Kidney (tissue), 14 donors: ENCODE results near the gene DUSP22. TPM values are rescaled to one million over a fixed set of nuclear protein-coding genes. Genes with fewer than 3 reads are reported as not detected.
"Not testable (repeated sequence)": the region's sequence is repeated elsewhere in the genome, so short reads cannot be mapped to it uniquely, and the experiment has no call there.

Source experiments
- DNase-seq, 5 donors: peaks; one replicate each; pipeline ENCODE4 v3.0.0-alpha.2; 2013 to 2020
- FAIRE-seq: peaks from 2 replicates; lab custom pipeline; 2012; peaks lifted over from hg19 to GRCh38; lab: Jason Lieb, UNC
- H3K27ac ChIP-seq, 2 donors: one replicate each; pipeline ENCODE4 v1.7.0; 2013; ENCODE audit warnings: low read depth in 2 of 2, low read length in 2 of 2, inconsistent platforms in 1 of 2
- H3K27me3 ChIP-seq: one replicate; pipeline ENCODE4 v1.7.1; 2013; ENCODE audit warnings: low read length, inconsistent platforms; ENCODE audit not compliant: control insufficient read depth, insufficient read depth
- H3K36me3 ChIP-seq, 3 donors: one replicate each; pipeline versions ENCODE4 v1.7.0 to v1.7.1; 2013; ENCODE audit warnings: low read length in 3 of 3, control low read depth in 1 of 3, inconsistent platforms in 1 of 3; ENCODE audit not compliant: insufficient read depth in 3 of 3, control insufficient read depth in 2 of 3
- H3K4me1 ChIP-seq, 3 donors: one replicate each; pipeline versions ENCODE4 v1.7.0 to v1.7.1; 2013; ENCODE audit warnings: low read length in 3 of 3, inconsistent platforms in 1 of 3, low read depth in 1 of 3; ENCODE audit not compliant: control insufficient read depth in 2 of 3, insufficient read depth in 2 of 3
- H3K4me3 ChIP-seq, 3 donors: one replicate each; pipeline versions ENCODE4 v1.7.0 to v1.8.1; 2013; ENCODE audit warnings: low read length in 3 of 3, control low read depth in 1 of 3, inconsistent platforms in 1 of 3
- H3K9ac ChIP-seq, 3 donors: one replicate each; pipeline versions ENCODE4 v1.7.0 to v1.7.1; 2013; ENCODE audit warnings: low read length in 3 of 3, control low read depth in 1 of 3, inconsistent platforms in 1 of 3
- H3K9me3 ChIP-seq, 3 donors: one replicate each; pipeline versions ENCODE4 v1.7.0 to v1.7.1; 2013; ENCODE audit warnings: low read length in 3 of 3, control low read depth in 1 of 3, inconsistent platforms in 1 of 3; ENCODE audit not compliant: control insufficient read depth in 2 of 3, insufficient read depth in 1 of 3
- intact Hi-C: fragments of 100-400 bp; cut with DNase I; formaldehyde crosslinking; loops from one replicate; pipeline ENCODE4 v1.11.1; 2022
- polyA plus RNA-seq: library from polyadenylated mRNA; stranded (reverse); fragments of 350-450 nt; fragmentation: Illumina TruSeq; extraction: RNeasy Lipid Tissue Mini Kit (QIAGEN cat#74804); gene quantifications from one replicate; pipeline ENCODE4 v1.2.3, GENCODE V29; 2014; ENCODE audit warnings: low read depth, low replicate concordance; ENCODE audit not compliant: insufficient read depth
- total RNA-seq: library from RNA; stranded (reverse); fragmentation: NEBNext Ultra II Directional; extraction: Animal tissue kit (Norgen Biotek cat#: 25700); gene quantifications from one replicate; pipeline ENCODE4 v1.2.1, GENCODE V29; 2021
- TF ChIP-seq, protein P1 (sequence below): IDR thresholded peaks from 3 replicates; pipeline ENCODE4 v1.5.1; 2012; ENCODE audit warnings: mild to moderate bottlenecking, moderate library complexity, borderline replicate concordance; ENCODE audit not compliant: insufficient read depth; ENCODE audit errors: extremely low read depth
- donor health status: control.
- donor health status: control.
- donor health status: control.
- donor health status: control.
- donor health status: control.
- donor health status: DM: yes; HTN: yes; CAD: no.
- donor health status: Normal renal cell carcinoma (clear cell type).

Gene DUSP22
- total and polyA plus RNA-seq, 2 donors from 2014 or later, result 24.0 to 60.7 TPM

DNA sequence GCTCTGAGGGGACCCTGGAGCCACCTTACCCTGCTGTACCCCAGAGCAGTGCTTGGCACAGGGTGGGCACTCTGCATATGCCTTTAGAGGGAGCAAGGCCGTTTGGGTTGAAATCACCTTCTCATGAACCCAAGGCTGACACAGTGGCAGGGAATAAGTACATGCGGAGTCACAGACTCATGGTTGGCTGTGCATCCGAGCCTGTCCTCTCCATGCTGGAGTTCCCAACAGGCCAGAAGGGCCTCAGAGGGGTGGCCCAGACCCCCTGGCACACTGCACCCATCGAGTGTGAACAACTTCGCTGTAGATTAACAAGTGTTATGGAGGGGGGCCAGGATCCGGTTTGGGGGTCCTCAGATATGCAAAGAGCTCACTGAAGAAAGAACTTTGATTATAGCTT, 78.3 kb downstream of the DUSP22 start:
- H3K27ac ChIP-seq, result no peak overlapping the region
- FAIRE-seq, result no peak
- no peaks in the 10 kb centered on the region for H3K9me3 ChIP-seq
- intact Hi-C loops, result no loop called here
- no peak overlapping the region for H3K4me3 ChIP-seq
- peaks cover 0 to 3% (median 0%) of the 10 kb centered on the region in 3 donors for H3K36me3 ChIP-seq
- no peak overlapping the region for H3K9ac ChIP-seq
- DNase-seq, result peak in 2 of 5 donors; percentile 23 to 57
- H3K4me1 ChIP-seq, result peaks cover 0 to 11% (median 0%) of the 10 kb centered on the region in 3 donors
- TF ChIP-seq, protein P1, sequence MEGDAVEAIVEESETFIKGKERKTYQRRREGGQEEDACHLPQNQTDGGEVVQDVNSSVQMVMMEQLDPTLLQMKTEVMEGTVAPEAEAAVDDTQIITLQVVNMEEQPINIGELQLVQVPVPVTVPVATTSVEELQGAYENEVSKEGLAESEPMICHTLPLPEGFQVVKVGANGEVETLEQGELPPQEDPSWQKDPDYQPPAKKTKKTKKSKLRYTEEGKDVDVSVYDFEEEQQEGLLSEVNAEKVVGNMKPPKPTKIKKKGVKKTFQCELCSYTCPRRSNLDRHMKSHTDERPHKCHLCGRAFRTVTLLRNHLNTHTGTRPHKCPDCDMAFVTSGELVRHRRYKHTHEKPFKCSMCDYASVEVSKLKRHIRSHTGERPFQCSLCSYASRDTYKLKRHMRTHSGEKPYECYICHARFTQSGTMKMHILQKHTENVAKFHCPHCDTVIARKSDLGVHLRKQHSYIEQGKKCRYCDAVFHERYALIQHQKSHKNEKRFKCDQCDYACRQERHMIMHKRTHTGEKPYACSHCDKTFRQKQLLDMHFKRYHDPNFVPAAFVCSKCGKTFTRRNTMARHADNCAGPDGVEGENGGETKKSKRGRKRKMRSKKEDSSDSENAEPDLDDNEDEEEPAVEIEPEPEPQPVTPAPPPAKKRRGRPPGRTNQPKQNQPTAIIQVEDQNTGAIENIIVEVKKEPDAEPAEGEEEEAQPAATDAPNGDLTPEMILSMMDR, result no peak
- peaks cover 2% of the 10 kb centered on the region for H3K27me3 ChIP-seq

DNA sequence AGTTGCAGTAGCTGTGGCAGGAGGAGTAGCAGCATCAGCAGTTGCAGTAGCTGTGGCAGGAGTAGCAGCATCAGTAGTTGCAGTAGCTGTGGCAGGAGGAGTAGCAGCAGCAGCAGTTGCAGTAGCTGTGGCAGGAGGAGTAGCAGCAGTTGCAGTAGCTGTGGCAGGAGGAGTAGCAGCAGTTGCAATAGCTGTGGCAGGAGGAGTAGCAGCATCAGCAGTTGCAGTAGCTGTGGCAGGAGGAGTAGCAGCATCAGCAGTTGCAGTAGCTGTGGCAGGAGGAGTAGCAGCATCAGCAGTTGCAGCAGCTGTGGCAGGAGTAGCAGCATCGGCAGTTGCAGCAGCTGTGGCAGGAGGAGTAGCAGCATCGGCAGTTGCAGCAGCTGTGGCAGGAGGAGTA, 79.6 kb downstream of the DUSP22 start:
- peaks cover 0 to 11% (median 0%) of the 10 kb centered on the region in 3 donors for H3K4me1 ChIP-seq
- DNase-seq, H3K36me3 ChIP-seq, H3K9ac ChIP-seq, H3K27me3 ChIP-seq, H3K4me3 ChIP-seq, intact Hi-C loops, H3K9me3 ChIP-seq, H3K27ac ChIP-seq, FAIRE-seq: not testable (repeated sequence)

DNA sequence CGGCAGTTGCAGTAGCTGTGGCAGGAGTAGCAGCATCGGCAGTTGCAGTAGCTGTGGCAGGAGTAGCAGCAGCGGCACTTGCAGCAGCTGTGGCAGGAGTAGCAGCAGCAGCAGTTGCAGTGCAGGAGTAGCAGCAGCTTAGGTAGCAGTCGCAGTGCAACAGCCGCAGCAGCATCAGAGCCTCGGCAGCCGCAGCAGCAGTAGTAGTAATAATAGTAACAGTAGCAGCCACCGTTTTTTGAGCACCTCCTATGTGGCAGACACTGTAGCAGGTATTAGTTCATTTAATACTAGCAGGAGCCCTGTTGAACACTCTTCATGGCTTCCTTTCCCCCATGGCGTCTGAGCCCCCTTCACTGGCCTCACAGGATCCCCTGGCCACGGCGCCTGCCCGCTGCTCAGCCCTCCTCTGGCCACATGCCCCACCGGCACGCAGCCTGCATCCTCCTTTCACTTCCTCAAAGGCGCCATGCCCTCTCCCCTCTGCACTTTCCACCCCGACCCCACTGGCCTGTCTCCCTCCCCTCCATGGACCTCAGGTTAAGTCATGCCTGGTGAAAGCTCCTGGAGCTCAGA, 80.1 kb downstream of the DUSP22 start:
- no peak overlapping the region for H3K4me3 ChIP-seq
- DNase-seq, result peak in 1 of 5 donors; percentile 81
- intact Hi-C loops, result no loop called here

DNA sequence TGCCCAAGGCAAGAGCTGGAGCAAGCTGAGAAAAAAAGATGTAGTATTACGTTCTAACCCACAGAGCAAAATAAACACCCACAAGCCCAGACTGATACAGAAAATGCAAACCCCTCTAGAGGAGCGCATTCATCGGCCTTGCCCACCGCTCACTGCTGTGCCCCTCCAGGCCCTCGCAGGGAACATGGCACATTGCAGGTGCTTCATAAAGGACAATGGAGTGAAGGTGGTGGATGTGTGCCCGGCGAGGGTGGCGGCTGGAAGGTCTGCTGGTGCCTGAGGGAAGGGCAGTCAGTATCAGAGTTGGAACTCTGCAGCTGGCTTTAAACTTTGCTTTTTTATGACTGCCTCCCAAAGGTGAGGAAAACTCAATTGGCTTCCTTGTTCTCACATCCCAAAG, 80.7 kb downstream of the DUSP22 start:
- no peaks in the 10 kb centered on the region for H3K36me3 ChIP-seq
- H3K4me3 ChIP-seq, result no peak overlapping the region
- no peaks in the 10 kb centered on the region for H3K27me3 ChIP-seq
- no peak overlapping the region for H3K9ac ChIP-seq
- FAIRE-seq (no peak), DNase-seq (no peak)
- H3K27ac ChIP-seq, result no peak overlapping the region
- intact Hi-C loops, result no loop called here
- H3K4me1 ChIP-seq, result peaks cover 0 to 11% (median 0%) of the 10 kb centered on the region in 3 donors
- H3K9me3 ChIP-seq, result no peaks in the 10 kb centered on the region
- TF ChIP-seq, protein P1, result no peak

More for the DNA sequence above, 80.1 kb downstream of the DUSP22 start:
- H3K27ac ChIP-seq, result no peak overlapping the region
- H3K9me3 ChIP-seq, result no peaks in the 10 kb centered on the region
- no peak for FAIRE-seq
- H3K4me1 ChIP-seq, result peaks cover 0 to 11% (median 0%) of the 10 kb centered on the region in 3 donors
- H3K27me3 ChIP-seq, result peaks cover 1% of the 10 kb centered on the region
- no peak overlapping the region for H3K9ac ChIP-seq
- TF ChIP-seq, protein P1, result no peak
- H3K36me3 ChIP-seq, result peaks cover 0 to under 1% (median 0%) of the 10 kb centered on the region in 3 donors
